Measurements from ENCODE around the gene MRPL44.

DNA sequence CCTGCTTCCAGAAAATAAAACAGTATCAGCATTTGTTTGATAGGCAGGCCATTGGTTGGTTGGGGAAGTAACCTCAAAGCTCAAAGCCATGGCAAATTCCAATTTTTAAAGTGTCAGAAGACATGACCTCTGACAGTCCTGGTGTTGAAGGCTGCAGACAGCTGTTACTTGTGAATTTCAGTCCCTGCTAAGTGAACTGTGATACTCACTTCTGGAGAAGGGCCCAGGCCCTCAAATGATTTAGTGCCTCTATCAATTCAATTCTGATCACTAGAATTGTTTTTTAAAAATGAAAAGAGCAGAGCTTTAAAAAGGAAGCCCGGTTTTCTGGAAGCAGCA is 23.1 kb downstream of the MRPL44 start:
- no peak for TF ChIP-seq EZH2 (optimal IDR thresholded peaks at IDR 0.05; ENCODE audit: low read depth, low read length)
- no peak for TF ChIP-seq CTCF (IDR thresholded peaks at IDR 0.05; ENCODE audit: low read length)
- TF ChIP-seq EZH2phosphoT487 (IDR thresholded peaks at IDR 0.05; ENCODE audit: low read length) = no peak

Data from MM.1S (cell line).